GM18499 (cell line): ENCODE data around the gene SPTLC2.

ENCODE experiments used
- ATAC-seq: cut with Tn5 transposase; IDR thresholded peaks from one replicate; pipeline ENCODE4 v1.9.1; 2021; ENCODE audit warnings: moderate number of reproducible peaks; ENCODE audit not compliant: insufficient read depth, unreplicated experiment

Gene SPTLC2

DNA sequence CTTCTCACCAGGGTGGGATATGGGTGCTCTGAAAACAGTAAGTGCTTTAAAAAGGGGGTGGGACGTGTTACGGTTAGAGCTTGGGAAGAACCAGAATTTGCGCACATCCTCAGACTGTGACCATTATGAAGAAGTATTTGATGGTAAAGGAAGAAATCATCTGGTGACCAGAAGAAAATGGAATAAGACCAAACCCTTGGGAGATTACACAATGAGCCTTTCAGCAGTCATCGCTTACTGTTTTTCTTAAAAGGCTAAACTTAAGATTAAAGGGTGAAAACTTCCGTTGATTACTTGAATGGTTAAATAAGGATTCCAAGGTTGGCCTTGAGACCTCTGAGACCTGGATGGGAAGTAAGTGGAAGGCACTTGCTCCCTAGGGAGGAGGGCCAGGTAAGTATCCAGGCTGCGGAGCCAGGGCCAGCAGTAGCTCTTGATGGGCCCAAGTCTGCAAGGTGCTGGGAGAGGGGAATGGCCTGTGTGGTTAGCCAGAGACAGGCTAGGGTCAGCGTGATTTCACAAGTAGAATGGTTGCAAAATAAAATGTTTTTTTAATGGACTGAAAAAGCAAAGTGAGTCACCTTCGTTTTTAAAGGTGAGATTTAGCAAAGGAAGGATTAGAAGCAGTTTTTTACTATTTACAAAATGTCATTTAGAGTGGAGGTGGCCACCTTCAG, 104.8 kb downstream of the SPTLC2 start:
- ATAC-seq = no peak

DNA sequence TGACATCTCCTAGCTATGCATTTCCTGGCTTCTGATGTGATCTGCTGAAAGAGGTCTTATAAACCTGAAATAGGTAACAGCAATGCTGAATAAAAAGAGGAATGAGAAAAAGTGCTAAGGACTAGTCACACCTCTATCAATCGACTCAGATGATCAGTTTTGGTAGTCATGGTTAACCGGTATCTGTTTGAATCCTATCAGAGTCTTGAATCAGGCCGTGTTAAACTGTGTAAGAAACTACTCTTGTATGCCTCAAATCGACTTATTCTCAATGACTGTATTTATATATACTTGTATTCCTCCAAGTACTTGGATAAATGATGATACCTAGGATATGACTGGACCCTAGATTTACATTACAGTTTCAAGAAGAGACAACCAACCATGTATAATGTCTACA, 107.1 kb downstream of the SPTLC2 start:
- no peak for ATAC-seq

DNA sequence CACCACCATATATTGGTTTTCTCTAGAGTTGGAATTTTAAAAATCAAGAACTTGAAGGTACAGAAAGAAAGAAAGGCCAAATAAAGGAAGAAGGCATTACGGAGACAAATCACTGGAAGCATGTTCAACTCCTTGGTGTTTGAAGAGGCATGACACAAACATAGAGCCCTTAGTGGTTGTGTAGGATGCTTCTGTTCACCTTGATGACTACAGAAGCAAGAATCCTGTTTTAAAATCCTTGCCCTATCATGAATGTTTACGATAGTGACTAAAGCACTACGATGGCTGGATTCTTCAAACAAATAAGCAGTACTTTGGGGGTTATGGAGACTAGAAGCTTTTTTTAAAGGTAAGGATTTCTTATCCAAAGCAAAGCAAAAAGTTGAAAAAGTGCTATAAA, 107.6 kb downstream of the SPTLC2 start:
- ATAC-seq = no peak

DNA sequence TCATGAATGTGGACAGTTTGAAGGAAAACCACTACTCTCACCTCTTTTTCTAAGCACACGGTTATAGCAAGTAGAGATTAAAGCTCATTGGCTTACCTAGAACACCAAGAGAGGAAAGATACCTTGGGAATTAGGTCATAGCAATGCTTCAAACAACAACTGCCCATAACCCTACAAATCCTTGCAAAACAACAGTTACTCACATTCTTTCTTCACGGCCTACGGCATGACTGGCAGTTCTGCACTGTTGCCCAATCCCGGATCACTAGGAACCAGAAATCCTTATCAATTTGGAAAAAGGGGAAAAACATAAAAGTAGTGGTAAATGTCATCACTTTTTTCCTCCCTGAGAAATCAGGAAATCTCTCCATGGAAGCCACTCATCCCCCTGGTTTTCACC, 108.2 kb downstream of the SPTLC2 start:
- no peak for ATAC-seq

DNA sequence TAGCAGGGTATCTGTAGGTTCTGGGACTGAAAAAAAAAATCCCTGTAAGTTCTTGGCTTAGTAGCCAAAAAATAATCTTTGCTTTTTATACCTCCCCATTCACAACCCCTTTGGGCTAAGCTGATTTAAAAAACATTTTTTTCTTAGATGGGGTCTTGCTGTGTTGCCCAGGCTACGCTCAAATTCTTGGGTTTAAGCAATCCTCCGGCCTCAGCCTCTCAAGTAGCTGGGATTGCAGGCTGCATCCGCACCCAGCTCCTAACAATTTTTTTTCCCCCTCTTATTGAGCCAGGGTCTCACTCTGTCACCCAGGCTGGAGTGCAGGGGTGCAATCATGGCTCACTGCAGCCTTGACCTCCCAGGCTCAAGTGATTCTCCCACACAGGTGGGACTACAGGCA, 108.7 kb downstream of the SPTLC2 start:
- ATAC-seq = no peak

DNA sequence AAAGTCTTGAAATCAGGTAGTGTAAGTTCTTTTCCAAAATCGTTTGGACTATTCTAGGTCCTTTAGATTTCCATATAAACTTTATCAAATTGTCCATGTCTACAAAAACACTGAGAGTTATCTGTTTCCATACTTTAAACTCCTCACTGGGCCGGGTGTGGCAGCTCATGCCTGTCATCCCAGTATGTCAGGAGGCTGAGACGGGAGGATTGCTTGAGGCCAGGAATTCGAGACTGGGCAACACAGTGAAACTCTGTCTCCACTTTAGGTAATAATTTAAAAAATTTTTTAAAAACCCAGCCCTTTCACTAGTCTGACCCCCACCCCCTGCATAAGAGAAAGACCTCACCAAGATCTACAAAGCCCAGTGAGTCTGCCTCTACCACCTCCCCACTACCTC, 111.4 kb downstream of the SPTLC2 start:
- no peak for ATAC-seq

DNA sequence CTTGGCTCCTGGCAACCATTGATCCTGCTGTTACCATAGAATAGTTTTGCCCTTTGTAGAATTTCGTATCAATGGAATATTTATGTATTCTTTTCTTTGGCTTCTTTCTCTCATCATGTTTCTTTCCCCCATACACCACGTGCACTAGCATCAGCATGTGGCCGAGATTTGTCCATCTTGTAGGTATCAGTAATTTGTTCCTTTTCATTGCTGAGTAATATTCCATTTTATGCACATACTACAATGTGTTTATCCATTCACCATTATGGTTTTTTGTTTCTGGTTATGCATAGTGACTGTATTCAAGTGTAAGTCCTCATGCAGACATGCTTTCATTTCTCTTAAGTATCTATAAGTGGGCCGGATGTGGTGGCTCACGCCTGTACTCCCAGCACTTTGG, 113.3 kb downstream of the SPTLC2 start:
- ATAC-seq = no peak

DNA sequence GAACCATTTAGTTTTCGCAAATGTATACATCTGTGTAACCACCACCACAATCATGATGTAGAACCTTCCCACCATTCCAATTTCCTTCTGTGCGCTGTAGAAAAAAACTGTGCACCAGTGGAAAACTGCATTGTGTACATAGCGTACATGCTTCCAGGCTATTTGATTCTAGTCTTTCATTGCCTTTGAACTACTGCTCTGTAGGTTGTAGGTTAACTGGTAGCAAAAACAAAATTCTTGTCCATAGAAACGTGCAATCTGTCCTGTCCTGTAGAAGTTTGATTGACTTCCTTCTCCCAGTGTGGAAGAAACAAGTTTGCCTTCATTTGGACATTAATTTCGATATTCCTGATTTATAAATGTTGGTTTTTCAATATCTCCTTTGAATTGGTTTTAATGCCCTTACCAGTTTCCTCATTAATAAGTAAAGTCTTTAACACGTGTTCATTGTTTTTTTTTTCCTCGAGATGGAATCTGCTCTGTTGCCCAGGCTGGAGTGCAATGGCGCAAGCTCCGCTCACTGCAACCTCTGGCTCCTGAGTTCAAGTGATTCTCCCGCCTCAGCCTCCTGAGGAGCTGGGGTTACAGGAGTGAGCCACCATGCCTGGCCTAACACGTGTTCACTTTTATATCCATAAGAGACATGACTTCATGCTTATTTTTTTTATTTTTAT, 114.2 kb downstream of the SPTLC2 start:
- no peak for ATAC-seq

DNA sequence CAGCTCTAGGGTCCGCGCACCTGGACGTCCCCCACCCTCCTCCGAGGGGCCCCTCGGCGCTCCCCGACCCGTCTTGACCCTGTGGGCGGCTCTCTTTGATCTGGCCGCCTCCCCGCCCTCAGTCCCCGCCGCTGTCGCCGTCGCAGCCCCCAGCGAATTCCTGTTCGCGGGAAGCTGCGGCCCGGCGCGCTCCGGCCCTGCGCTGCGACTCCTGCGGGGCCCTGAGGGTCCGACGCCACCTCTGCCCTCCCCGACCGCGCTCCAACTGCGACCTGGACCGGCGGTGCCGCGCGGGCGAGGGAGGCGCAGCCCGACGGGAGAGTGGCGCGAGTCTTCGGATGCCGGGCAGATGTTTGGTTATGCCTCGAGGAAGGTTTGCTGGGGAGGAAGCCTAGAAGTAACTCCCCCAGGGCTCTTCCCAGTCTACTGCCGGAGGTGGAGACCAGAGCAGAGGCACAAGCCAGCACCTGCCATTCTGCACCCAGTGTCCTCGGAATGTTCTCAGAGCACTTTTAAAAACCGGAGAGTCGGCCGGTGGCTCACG, 117.4 kb downstream of the SPTLC2 start:
- no peak for ATAC-seq

DNA sequence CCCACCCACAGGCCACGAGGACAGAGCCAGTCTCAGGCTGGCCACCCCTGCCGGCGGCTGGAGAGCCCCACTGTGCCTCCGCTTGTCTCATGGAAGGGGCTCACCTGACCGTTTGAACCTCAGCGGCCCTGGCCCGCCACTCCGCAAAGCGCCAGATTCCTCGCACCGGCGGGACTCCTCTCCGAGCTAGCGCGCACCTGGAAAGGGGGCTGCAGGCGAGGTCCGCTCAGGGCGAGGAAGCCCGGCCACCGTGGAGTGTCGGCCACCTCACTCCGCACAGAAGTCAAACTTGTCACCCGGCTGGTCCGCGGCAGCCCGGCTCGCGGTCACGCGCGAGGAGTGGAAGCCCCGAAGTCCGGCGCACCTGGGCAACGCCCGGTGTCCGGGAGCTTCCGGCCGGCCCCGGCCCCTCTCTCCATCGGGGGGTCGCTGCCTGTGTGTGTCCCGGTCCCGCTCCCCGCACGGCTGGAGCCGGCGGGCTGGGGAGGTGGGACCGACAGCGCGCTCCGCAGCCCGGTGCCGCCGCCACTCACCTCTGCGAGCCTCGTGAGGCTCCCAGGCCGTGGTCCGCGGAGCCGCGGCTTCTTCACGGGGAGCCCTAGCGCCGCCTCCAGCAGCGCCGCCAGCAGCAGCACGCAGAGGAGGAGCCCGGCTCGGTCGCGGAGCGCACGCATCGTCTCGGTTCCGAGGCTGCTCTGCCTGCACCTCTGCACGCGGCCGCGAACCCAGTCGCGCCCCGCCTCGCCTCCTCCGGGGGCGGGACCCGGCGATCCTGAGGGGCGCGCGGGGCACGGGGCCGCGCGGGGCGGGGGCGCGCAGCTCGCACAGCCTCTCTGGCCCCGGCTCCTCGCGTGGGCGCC, 118.1 kb downstream of the SPTLC2 start, which contains the start of gene ISM2:
ISM2 (minus strand) TSS at position 697 of the 860 bp plus-strand sequence; CDS start at position 674, 23 bp downstream.
- no peak for ATAC-seq

DNA sequence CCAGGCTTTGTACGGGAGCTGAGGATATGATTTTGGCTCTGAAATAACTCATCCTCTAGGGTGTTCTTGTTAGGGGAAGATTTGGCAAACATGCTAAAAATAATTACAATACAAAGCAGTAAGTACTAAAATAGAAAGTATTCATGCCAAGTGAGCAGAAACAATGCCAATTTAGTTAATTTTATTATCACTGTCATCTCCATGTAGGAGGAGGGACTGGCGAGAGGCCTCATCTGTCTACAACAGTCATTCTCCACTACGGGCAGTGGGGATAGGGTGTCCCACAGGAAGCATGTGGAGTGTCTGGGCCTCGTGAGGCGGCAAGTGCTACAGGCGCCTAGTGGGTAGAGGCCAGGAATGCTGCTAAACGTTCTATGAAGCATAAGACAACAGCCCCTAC, 121.1 kb downstream of the SPTLC2 start:
- ATAC-seq = no peak

DNA sequence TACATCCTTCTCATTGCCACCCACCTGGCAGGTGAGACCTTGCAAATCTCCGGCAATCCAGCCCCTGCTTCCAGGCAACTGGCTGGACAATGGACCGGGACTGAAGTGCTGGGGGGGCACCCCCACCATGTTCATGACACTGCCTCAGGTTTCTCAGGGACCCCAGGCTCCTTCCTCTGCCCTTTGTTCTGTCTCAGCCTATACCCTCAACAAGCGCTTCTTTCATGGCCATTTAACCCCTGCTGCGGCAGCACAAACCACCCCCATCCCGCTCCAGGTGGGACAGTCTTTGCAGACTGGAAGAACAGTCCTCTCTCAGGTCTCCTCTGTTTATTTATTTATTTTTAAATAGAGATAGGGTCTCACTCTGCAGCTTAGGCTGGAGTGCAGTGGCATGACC, 125.4 kb downstream of the SPTLC2 start:
- ATAC-seq = no peak

DNA sequence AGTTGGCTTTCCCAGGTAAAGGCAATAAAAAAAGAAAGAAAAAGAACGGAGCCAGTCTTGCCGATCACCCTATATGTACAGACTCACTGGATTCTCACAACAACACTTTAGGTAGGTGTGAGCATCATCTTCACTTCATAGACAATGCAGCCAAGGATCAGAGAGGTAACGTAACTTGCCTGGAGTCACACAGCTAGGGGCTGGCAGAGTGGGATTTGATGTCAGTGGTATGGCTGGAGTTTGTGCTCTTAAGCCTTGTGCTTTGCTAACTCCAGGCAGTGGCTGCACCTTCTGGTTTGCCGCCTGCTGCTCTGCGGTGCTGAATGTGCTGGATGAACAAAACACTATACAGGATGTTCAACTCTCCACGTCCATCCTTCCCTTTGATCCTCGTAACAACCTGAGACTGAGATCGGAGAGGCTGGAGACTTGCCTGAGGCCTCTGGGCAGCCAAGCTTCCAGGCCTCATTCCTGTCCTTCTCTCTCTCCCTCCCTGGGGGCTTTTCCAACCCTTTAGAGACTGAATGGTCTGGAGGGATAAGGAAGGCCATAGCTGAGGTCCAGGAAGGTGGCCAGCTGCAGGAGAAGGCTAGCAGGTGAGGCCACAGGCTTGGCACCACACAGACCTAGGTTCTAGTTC, 126.0 kb downstream of the SPTLC2 start:
- ATAC-seq = no peak

DNA sequence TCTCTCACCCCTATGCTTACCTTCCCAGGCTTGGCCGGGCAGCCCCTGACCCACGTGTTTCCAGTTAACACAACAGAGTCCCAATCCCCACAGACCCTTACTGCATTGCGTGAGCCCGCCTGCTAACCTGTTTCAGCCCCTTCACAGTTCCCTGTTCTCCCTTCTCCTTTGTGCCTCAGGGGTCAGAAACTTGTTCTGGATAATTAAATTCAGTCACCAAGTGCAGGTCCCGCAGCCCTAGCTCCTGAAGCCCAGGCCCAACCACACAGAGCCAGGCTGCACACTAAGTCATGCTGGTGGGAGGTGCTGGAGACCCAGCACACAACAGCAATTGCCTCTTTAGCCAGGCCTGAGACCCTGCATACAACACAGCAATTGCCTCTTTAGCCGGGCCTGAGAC, 127.4 kb downstream of the SPTLC2 start:
- no peak for ATAC-seq

DNA sequence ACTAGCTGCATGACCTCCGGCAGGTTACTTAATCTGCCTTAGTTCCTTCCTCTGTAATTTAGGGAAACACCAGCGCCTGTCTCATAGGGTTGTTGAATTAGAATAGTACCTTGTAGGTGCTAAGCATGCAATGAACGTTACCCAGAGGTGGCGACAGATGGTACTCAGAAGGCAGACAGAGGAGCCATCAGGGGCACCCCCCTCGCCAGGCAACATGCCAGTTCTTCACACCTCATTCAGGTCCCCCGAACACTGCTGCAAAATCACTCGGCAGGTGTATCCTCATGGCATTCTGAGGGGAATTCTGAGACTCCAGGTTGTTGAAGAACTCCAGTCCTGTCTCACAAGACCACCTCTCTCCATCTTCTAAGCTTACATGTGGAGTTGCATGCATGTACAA, 127.9 kb downstream of the SPTLC2 start:
- ATAC-seq = no peak

DNA sequence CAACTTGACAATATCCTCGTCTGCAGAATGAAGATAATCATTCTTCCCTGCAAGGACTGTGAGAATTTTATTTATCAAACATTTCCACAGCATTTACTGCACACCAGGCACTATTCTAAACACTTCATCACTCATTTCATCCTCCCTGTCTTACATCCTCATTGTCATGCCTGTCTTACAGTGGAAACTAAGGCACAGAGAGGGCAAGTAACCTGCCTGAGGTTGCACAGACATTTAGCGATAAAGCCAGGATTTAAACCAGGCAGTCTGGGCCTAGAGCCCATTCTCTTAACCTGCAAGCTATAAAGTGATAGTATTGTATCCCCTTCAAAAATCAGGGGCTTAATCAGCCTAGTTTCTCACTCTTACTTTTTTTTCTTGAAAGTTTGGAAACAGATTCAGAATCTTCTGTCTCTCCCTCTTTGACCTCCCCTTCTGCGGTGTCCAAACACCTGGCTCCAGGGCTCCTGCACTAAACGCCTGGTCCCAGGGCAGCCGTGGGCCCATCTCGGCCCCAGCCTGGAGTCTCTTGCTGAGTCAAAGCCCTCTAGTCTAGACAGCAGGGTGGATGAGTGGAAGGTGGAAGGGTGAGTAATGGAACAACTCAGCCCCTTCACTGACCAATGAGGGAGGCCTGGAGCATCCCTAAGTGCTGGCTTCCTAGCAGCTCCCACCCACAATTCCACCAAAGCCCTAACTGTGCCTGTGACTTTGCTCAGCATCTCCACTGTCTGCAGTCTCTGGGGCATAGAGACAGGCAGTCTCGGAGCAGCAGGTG, 130.3 kb downstream of the SPTLC2 start:
- no peak for ATAC-seq

DNA sequence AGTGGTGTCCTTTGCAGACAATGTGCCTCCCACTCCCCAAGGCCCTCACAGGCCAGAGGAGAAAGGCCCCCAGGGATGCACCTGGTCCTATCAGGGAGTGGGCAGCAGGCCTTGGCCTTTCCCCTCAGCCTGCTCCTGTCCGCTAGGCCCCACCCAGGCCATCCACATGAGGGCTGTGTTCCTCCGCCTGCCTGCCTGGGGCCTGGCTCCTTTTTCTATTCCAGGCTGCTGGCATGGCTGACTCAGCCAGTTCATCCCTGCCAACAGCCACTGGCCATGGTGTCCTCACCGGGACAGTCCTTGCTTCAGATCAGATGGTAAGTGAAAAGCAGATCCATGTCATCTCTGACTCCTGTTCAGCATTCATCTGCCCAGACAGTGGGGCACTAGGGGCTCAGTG, 131.2 kb downstream of the SPTLC2 start:
- ATAC-seq = no peak

DNA sequence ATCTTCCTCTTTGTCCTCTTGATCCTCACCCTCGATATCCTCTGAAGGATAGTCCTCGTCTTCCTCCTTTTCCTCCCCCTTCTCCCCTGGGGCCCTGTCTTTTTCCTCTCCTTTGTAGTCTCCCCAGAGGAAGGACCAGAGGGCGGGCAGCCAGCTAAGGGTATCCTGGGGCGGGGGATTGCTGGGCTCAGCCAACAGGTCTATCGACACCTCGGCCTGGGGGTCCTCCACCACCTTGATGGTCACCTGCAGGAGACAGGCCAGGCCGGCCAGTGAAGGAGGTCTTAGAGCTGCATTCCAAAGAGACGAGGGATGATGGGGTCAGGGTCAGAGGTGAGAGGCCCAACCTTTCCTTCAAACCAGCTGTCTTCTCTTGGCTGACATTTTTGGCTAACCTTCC, 134.0 kb downstream of the SPTLC2 start:
- no peak for ATAC-seq

DNA sequence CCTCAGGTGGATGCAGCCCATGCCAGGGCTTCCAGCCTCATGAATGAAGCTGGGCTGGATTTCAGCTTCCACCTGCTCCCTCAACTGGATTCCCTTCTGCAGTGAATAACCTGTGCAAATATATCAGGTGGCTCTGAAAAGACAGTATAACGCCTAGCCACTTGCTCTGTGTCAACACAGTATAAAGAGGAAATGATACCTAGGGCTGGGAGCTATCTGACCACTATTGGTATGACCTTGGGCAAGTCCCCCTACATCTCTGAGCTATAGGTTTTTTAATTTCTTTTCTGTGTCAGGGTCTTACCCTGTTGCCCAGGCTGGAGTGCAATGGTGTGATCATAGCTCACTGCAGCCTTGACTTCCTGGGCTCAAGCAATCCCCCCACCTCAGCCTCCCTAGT, 137.6 kb downstream of the SPTLC2 start:
- peak; percentile 91 for ATAC-seq

DNA sequence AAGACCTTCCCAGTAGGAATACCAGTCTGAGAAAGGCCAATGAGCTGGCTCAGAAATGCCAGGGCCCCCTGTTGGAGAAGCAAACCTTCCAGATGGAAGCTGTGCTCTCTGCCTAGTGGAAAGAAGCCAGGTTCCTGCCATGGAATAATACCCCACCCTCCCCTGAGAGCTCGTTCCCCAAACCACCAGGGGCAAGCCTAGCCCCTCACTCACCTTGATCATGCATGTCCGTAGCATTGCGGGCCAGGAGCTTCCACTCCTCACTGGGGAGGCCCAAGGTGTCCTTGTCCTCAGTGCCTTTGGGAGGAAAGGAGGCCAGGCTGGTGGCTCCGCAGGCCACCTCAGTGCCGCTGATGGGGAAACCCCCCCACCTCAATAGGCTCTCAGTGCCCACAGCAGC, 138.4 kb downstream of the SPTLC2 start:
- no peak for ATAC-seq
